Measurements from ENCODE around the gene KCNMB4.
A peak's percentile ranks its signal among the peaks of the same experiment; 100 is the strongest.

KCNMB4 gene

GRCh38 chr12:70364695-70365397 lies 1.2 kb upstream of the KCNMB4 start:
- no peak for TF ChIP-seq CTCF (IDR thresholded peaks at IDR 0.05; ENCODE audit: low read depth, low read length)
- H3K36me3 ChIP-seq: no peaks in the 10 kb centered on the region
- peak; percentile 14 for DNase-seq
- H3K27ac ChIP-seq: no peak overlapping the region; the same call in 1 of the 2 replicates
- peak overlapping the region; percentile 88 for H3K4me3 ChIP-seq (ENCODE audit: low read depth, low read length)
- H3K27me3 ChIP-seq (ENCODE audit: insufficient read depth, low read depth, severe bottlenecking): no peaks in the 10 kb centered on the region
- no peaks in the 10 kb centered on the region for H3K9me3 ChIP-seq (ENCODE audit: severe bottlenecking)

GRCh38 chr12:70365398-70365647 lies 767 bp upstream of the KCNMB4 start:
- no peak for TF ChIP-seq CTCF (IDR thresholded peaks at IDR 0.05; ENCODE audit: low read depth, low read length)
- no peaks in the 10 kb centered on the region for H3K36me3 ChIP-seq
- no peak for DNase-seq
- H3K27ac ChIP-seq: peak overlapping the region; percentile 52
- no peaks in the 10 kb centered on the region for H3K9me3 ChIP-seq (ENCODE audit: severe bottlenecking)
- peak overlapping the region; percentile 88 for H3K4me3 ChIP-seq (ENCODE audit: low read depth, low read length)
- no peaks in the 10 kb centered on the region for H3K27me3 ChIP-seq (ENCODE audit: insufficient read depth, low read depth, severe bottlenecking)

GRCh38 chr12:70366581-70367257 lies 629 bp downstream of the KCNMB4 start:
- Histone ChIP-seq H3K27me3 (ENCODE audit: insufficient read depth, low read depth, severe bottlenecking) (no peaks in the 10 kb centered on the region), H3K4me3 (ENCODE audit: low read depth, low read length) (peak overlapping the region; percentile 62), H3K36me3 (no peaks in the 10 kb centered on the region), H3K9me3 (ENCODE audit: severe bottlenecking) (no peaks in the 10 kb centered on the region), H3K27ac (peak overlapping the region; percentile 30; the same call in 1 of the 2 replicates)
- TF ChIP-seq CTCF (IDR thresholded peaks at IDR 0.05; ENCODE audit: low read depth, low read length): 0 out of 2 replicates have a peak, but pooled peaks have one; percentile 15
- peak; percentile 56 for DNase-seq

GRCh38 chr12:70367258-70368141 lies 1.4 kb downstream of the KCNMB4 start:
- Histone ChIP-seq H3K27ac (peak overlapping the region; percentile 30; the same call in 1 of the 2 replicates), H3K4me3 (ENCODE audit: low read depth, low read length) (peak overlapping the region; percentile 62), H3K36me3 (no peaks in the 10 kb centered on the region), H3K9me3 (ENCODE audit: severe bottlenecking) (no peaks in the 10 kb centered on the region), H3K27me3 (ENCODE audit: insufficient read depth, low read depth, severe bottlenecking) (no peaks in the 10 kb centered on the region)
- TF ChIP-seq CTCF (IDR thresholded peaks at IDR 0.05; ENCODE audit: low read depth, low read length): no peak
- no peak for DNase-seq

- H3K4me3 ChIP-seq (ENCODE audit: low read depth, low read length): no peak overlapping the region
- H3K9me3 ChIP-seq (ENCODE audit: severe bottlenecking): no peaks in the 10 kb centered on the region
- no peaks in the 10 kb centered on the region for H3K36me3 ChIP-seq
- TF ChIP-seq CTCF (IDR thresholded peaks at IDR 0.05; ENCODE audit: low read depth, low read length): no peak
- H3K27ac ChIP-seq: no peak overlapping the region
- DNase-seq: no peak
- H3K27me3 ChIP-seq (ENCODE audit: insufficient read depth, low read depth, severe bottlenecking): no peaks in the 10 kb centered on the region
Measured at GRCh38 chr12:70372881-70373280, 6.8 kb downstream of the KCNMB4 start.

Data from WERI-Rb-1 (cell line).